GM19239 (cell line): ENCODE data around the gene TNNC1.

Source experiments
- DNase-seq: peaks from one replicate; pipeline ENCODE4 v3.0.0; 2011; ENCODE audit warnings: low spot score; ENCODE audit not compliant: insufficient read length
- FAIRE-seq: peaks from 2 replicates; lab custom pipeline; 2011; peaks lifted over from hg19 to GRCh38; lab: Jason Lieb, UNC

TNNC1 gene

DNA sequence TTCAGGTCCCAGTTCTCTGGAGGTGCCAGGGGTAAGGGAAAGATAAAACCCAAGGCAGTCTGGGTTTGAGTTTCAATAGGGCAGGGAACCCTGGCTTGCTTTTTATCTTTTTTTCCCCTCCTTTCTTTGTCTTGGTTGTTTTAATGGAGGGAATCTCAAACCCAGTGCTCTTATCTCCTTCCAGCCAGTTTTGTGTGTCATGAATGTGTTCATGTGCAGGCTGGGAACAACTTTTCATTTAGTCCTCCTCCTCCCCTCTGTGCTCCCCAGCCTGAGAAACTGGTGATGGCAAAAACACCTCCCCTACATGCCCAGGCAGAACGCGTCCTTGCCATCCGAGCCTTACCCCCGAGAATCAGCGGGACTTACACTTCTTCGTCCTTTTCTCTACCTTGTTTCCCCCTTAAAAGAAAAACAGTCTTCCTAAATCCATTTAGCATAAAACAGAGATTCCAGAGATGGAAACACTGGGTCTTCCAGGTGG lies 19.8 kb downstream of the TNNC1 start:
- DNase-seq (no peak), FAIRE-seq (no peak)

DNA sequence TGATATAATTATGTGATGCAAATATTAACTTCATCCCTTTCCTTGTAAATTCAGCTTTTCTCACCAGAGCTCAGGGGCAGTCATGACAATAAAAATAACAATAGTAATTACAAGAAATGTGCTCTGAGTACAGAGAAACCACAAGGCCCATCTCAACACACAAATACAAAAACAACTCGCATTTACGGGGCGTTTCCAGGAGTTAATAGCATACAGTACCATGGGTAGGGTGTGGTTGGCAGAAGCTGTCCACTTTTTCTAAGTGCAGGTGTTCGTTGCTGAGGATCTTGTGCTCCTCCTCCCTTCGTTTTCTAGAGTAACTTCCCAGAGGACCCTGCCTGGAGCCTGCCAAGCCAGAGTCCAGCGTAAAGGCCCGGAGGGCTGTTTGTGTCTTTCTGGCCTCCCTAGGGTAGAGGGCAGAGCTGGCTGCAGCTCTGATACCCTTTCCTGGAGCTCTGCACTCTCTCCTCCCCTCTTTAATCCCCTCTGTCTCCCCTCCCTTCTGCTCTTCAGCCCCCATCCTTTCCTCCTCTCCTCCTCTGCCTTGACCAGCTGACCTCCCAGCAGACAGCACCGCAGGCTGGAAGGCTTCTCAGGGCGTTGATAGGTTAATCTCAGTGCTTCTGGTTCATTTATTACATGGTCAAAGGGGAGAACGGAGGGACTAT lies 20.4 kb downstream of the TNNC1 start:
- no peak for DNase-seq

DNA sequence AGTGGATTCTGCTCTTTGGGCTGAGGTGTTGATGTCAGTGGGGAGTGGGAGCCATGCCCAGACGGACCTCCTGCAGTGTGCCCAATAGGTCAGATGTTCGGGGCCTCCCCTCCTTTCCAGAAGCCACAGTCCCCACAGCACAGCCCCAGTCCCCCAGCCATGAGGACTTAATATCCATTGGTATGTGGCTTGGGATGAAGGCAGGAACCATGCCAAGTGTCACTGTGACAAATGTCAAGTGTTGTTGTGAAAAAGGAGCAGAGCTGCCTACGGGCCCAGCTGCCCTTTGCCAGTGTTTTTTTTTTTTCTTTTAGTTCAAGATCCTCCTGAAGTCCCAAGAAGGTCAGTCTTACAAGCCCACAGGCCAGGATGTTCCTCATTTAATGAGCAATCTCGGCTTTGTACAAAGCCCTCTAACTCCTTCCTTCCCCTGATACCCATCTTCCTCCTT lies 21.1 kb downstream of the TNNC1 start:
- FAIRE-seq (no peak), DNase-seq (no peak)

More for the DNA sequence above, 20.4 kb downstream of the TNNC1 start:
- FAIRE-seq = no peak

DNA sequence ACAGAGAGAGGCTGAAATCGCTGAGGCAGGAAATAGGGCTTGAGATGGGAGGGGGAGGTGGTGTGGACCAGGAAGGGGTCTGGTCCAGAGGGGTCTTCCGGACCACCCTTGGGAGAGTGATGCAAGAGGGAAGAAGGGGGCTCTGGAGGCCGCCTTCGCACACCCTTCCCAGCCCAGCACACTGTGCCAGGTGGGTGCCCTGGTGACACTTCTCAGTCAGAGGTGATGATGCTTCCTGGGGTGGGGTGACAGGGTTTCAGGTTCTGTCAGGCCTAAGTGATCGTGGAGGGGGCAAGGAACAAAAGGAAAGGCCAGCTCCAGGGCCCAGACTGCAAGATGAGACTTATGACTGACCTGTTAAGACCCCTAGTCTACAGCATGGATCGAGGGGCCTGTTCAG lies 21.6 kb downstream of the TNNC1 start:
- DNase-seq (no peak), FAIRE-seq (no peak)

DNA sequence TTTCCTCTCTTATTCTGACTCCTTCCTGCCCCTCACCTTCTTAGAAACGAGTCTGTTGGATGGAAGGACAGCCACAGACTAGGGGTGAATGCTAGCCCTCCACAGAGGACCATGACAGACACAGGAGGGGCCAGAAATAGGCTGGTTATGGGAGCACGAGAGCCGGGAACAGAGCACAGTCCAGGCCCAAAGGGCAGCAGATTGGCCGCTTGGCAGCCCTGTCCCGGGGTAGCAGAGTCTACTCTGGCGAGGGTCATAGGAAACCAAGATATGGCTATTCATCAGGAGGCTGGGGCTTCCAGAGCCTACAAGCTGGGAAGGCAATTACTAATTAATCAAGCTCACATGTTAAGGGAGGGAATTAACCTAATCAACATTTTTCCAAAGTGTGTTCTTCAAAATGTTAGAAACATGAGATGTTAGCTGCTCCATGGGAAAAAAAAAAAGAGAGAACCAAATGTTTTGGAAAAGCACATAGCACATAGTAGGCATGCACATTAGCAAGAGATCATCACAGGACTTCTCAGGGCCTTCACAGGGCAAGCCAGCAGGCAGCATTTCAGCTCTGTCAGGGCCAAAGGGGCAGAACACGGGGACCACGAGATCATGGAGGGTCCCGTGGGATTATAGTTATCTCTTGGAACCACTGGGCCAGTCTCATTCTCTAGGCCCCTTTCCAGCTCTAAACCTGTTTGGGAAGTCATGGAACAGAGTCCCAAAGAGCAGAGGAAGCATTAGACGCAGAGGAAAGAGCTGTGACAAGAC lies 22.2 kb downstream of the TNNC1 start:
- DNase-seq = no peak
- FAIRE-seq = no peak

DNA sequence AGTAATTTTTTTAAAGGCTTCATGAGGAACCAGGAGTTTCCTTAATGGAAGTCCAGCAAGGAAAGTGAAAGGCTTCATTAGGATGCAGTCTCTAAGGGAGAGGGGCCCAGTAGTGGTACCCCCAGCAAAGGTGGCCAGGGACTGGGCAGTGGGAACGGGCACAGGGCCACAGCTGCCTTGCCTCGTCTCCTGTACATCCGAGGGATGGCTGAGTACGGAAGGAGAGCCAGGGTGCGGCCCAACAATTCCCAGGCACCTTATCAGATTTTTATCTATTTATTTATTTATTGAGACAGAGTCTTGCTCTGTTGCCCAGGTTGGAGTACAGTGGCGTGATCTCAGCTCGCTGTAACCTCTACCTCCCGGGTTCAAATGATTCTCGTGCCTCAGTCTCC lies 23.4 kb downstream of the TNNC1 start:
- no peak for FAIRE-seq

DNA sequence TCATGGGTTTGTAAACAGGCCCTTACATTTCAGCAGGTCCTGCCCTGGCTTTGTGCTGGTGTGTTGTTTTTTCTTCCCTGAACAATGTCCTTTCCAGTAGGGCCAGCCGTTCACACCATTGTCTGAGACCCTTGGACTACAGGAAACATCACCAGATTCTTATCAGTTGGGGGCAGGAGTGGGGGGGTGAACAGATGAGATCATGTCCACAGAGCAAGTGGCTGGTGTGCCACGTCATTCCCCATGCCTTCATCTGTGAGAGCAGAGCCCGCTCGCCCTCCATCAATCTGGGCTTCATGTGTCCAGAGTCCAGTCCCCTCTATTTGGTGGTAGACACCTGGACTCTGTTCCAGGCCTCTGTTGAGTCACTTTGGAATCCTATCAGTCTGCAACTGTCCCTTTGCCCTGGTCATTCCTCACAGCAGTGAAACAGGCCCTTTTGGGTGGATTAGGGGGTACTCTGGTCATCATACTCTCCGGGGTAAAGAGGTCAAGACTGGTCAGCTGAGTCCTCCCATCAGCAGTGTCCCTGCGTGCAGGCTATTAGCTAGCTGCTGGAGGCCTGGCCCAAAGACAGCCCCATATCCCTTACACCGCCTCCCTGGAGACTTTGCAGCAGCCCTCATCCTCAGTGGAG lies 23.9 kb downstream of the TNNC1 start:
- no peak for DNase-seq
- no peak for FAIRE-seq

More for the DNA sequence above, 23.4 kb downstream of the TNNC1 start:
- no peak for DNase-seq

DNA sequence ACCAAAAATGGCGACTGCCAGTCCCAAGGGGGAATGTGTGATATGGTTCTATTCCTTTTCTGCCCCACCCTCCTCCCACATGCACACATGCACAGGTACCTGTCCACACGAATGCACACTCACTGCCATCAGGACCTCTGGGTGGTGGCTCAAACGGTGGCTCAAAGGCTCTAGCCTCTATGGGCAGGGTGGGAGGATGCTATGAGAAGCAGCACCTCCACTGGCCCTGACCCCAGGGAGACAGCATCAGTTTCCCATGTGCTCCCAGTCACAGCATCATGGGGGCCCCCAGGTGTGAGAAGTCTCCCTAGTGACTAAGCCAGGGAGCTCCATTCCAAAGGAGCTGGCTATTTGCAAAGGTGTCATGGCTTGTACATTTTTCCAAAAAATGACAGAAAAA lies 24.8 kb downstream of the TNNC1 start:
- FAIRE-seq (no peak), DNase-seq (no peak)

DNA sequence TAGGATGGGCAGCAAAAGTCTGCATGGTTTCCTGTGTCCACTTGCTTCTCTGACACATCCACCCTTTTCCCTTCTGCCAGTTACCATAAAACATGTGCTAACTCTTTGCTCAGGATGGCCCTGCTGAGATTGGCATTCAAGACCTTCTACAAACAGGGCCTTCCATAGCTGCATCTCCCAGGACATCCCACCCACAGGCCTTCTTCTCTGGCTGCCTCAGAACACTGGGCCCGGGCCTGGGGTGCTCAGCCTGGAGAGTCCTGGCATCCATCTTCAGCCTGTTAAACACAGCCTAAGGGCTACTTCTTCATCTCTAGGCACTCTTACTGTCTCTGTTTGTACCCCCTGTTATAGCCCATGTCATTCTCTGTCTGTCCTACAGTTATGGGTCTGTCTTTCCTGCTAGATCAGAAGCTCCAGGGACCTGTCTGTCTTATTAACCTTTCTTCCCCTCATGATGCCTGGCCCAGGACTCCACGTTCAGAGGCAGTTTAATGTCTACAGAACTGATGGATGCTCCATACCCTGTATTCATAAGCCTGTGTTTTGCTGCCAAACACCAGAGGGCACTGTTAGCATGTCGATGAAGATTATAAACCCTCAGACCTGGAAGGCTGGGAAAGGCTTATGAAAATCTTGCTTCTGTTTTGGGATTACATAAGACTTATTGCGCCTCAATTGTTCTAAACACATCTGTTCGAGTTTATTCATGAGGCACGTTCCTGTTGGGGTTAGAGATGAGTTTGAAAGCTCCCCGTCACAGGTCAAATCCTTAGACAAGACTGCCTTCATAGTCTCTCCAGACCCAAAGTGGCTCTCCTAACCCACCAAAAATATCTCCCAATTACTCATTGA lies 25.5 kb downstream of the TNNC1 start:
- FAIRE-seq (peak; percentile 88), DNase-seq (no peak)

DNA sequence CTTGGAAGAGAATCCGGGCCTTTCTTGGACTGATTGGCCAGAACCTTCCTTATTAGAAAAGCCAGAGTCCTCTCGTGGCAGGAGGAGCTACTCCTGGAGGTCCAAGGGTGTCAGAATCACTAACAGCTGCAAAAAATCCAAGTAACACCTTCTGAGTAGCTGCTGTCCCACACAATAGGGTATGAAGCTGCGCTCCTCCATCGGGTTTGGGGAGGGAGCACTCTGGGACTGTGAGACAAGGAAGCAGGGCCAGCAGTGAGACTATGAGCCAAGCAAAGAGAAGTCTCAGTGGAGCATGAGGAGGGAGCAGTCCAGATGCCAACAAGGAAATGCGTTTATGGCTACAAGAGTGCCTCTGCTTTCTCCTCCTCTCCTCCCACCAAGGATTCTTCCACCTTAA lies 30.7 kb downstream of the TNNC1 start:
- no peak for FAIRE-seq
- DNase-seq = no peak

DNA sequence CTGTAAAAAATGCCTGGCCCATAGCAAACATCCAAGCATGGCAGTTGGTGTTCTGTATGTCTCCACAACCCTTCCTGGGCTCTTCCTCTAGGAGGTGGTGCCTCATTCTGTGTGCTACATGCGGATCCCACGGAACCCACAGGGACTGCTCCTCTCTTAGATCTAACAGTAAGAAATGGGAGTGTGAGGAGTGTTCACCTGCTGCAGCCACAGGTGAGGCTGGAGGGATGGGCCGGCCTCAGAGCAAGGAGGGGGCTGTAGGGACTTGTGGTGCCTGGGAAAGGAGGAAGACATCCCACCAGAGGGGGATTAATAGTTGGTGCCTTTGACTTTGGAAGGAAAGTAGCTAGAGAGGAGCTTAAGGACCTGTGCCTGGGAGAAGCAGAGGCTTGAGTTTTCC lies 31.2 kb downstream of the TNNC1 start:
- FAIRE-seq (no peak), DNase-seq (no peak)

DNA sequence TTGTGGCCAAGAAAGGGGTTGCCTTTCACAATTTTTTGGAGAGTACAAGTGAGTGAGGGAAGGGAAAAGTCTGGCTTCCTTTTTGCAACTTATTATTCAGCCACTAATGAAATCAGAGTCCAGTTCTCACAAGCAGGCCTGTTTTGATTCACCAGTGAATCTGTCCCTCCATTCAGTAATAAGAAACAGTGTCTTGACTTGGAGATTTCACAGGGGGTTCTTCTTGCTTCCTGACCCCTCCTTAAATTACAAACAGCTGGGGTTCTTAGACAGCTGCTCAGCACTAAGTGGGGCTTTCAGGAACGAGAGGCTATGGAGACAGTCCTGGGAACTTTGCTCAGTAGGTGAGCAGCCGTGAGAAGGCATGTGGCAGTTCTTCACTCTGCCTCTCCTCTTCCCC lies 33.5 kb downstream of the TNNC1 start:
- no peak for FAIRE-seq
- no peak for DNase-seq

DNA sequence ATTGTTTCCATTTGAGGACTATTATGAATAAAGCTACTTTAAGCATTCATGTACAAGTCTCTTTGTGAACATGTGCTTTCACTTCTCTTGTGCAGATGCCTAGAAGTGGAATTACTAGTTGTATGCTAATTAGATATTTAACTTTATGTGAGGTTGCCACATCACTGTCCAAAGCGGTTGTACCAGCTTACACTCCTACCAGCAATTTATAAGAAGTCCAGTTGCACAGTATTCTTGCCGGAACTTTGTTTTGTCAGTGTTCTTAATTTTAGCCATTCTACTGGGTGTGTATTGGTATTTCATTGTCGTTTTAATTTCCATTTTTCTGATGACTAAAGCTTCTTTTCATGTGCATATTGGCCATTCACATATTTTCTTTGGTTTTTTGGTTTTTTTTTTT lies 38.0 kb downstream of the TNNC1 start:
- no peak for DNase-seq
- no peak for FAIRE-seq

DNA sequence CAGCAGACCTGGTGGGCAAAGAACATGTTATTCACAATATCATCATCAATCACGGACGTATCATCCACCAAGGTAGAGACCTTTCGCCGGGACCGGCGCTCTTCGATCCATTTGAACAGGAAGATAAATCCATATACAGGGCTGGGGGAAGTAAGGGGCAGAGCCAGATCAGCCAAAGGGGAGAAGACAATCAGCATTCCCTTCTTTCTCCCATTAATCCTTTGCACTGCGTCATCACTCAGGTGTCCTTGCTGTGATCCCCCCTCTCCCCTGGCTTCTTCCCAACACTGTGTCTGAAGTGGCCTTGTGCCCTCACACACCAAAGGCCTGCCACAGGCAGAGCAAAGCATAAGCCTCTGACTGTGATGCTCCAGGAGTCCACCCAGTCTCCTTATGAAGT lies 45.4 kb downstream of the TNNC1 start:
- DNase-seq = no peak
- no peak for FAIRE-seq

DNA sequence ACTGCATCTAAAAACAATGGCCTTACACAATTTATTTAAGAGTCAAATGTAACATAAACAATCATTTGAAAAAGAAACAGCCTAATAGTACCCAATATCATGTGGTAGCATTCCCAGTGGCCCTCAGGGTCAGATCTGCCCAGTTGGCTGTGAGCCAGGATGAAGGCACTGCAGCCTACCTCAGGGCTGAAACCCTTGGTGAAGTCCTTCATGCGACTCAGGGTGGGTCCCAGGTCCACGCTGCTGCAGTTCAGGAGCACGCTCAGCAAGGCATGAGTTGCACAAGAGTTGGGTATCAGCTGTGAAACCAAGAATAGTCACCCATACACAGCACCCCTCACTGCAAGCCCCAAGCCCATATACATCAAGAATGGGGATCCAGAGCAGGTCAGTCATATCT lies 46.1 kb downstream of the TNNC1 start:
- FAIRE-seq = no peak
- no peak for DNase-seq

DNA sequence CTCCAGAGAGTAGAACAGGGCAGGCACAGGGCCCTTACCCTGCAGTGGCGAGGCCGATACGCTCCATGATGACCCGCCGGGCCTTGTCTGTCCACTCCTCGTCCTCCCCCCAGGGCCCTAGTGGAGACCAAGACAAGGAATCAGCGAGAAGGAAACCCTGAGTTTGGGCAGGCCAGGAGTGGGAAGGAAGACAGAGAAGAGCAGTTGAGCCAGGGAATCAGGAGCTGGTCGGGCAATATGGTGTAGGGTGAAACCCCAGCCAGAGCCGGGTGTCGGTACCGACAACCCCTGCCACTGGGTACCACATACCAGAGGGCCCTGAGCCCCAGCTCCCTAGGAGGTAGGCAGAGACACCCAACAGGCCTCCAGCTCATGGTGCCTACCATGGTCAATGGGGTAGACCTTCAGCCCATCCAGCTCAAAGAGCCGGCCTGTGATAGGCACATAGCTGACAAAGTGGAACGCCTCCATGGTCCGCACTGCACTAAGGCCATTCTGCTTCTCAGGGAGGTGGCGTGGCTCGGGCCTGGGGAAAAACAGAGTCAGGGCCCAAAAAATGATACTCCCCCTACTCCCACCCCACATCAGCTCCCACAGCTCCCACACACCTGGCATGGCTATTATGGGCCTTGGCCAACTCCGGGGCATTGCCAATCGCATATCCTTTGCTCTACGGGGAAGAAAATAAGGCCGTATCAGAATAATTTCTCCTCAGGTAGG lies 46.9 kb downstream of the TNNC1 start:
- FAIRE-seq (no peak), DNase-seq (no peak)

DNA sequence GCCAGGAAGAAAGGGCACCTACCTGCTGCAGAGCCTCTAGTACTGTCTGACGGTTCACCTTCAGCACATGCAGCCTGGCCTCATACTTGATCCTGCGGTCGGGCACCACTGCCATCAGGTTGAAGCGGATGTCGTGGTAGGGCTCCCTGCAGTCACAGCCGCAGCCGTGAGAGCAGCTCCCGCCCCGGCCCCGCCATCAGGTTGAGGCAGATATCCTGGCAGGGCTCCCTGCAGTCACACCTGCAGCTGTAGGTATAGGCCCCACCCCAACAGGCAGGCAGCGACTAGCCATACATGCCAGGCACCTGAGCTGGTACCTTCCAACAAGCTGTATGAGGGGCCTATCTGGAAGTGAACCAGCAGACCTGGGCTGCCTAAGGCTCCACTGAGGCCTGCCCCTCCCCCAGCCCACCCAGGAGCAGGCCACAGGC lies 47.6 kb downstream of the TNNC1 start:
- DNase-seq = no peak
- FAIRE-seq = no peak

DNA sequence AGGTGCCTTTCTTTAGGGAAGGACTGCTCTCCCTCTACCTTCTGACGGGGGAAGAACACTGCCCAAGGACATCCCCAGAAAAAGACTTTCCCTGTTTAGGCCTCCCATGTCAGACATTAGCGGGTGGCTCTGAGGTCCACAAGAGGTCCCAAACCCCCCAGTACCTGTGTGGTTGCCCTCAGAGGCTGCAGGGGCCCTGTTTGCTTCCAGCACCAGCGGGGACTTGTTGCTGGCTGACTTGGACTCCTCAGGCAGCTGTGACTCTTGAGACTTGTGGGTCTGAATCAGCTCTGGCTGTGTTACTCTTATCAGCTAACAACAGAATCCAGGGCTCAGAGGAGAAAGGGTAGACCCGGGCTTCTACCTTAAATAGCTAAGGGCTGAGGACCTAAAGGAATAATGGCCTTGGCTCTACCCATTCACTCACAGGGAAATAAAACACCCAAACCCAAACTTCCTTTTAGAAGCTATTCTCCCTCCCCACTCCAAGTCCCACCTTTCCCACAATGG lies 48.2 kb downstream of the TNNC1 start:
- DNase-seq (no peak), FAIRE-seq (no peak)

DNA sequence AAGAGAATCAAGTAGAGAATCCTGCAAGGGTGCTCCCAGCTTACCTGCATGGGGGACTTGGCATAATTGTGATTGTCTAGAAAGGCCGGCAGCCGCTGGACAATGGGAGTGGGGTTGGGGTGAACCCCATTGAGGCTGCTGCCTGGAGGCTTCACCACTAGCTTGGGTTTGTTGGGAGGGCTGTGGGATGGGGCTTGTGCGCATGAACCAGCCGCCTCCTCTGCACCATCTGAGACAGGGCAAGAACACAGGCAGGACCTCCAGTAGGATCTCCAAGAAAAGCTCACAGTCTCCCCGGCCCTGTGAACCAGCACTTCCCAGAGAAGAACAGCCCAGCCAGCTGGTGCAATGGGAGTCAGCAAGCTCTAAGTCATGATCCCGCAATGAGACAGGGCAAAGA lies 48.8 kb downstream of the TNNC1 start:
- FAIRE-seq (no peak), DNase-seq (no peak)
